ENCODE measurements around the gene DDX51.

Gene DDX51

GRCh38 chr12:132170094-132170636 lies 26.0 kb upstream of the DDX51 start:
- Histone ChIP-seq H3K4me2 (ENCODE audit: insufficient read depth, low read length, poor library complexity, severe bottlenecking) (no peak overlapping the region), H3K23ac (ENCODE audit: low read depth, low read length, poor library complexity) (no peak overlapping the region), H2BK12ac (ENCODE audit: low read length) (no peak overlapping the region), H3K18ac (ENCODE audit: low read length) (no peak overlapping the region), H3K9me3 (replicated peaks in 1 of 2; ENCODE audit: control insufficient read depth in 2 of 2, insufficient read depth in 1 of 2, low read depth in 1 of 2, low read length in 2 of 2) (no peaks in the 10 kb centered on the region), H3K36me3 (replicated peaks in 1 of 2; ENCODE audit: control insufficient read depth in 2 of 2, insufficient read depth in 2 of 2, low read length in 2 of 2) (no peaks in the 10 kb centered on the region), H4K8ac (ENCODE audit: low read depth, low read length) (no peak overlapping the region), H2AK5ac (ENCODE audit: low read depth, low read length) (no peak overlapping the region), H2BK5ac (ENCODE audit: low read length) (no peak overlapping the region), H3K79me1 (ENCODE audit: low read depth, low read length) (peaks cover 6% of the 10 kb centered on the region), H3K27ac (replicated peaks; ENCODE audit: low read length) (no peak overlapping the region), H3K9ac (ENCODE audit: low read depth, low read length, poor library complexity) (no peak overlapping the region), H3K4ac (ENCODE audit: low read length) (no peak overlapping the region), H2AFZ (ENCODE audit: low read length) (no peak overlapping the region), H2BK120ac (ENCODE audit: low read depth, low read length) (no peak overlapping the region), H4K91ac (ENCODE audit: low read depth, low read length, poor library complexity) (no peak overlapping the region), H2BK15ac (ENCODE audit: low read length) (peak overlapping the region; percentile 64), H3K4me3 (ENCODE audit: low read length in 2 of 2) (no peak overlapping the region), H3K4me1 (ENCODE audit: control insufficient read depth in 2 of 2, insufficient read depth in 1 of 2, low read depth in 1 of 2, low read length in 2 of 2) (no peaks in the 10 kb centered on the region), H3K14ac (ENCODE audit: low read length) (peak overlapping the region; percentile 96), H3K27me3 (ENCODE audit: control insufficient read depth in 3 of 3, insufficient read depth in 3 of 3, low read depth in 1 of 3, low read length in 3 of 3) (peaks cover 0 to 48% (median 0%) of the 10 kb centered on the region in 3 experiments)
- no peak for DNase-seq (ENCODE audit: low spot score)
- no CpG with 5 or more reads among the region's 16 CpGs for WGBS, 2 donors (ENCODE audit: extremely low coverage in 2 of 2, insufficient read length in 2 of 2, insufficient replicate concordance in 1 of 2)

- Histone ChIP-seq H3K27ac (replicated peaks; ENCODE audit: low read length) (no peak overlapping the region), H3K36me3 (replicated peaks in 1 of 2; ENCODE audit: control insufficient read depth in 2 of 2, insufficient read depth in 2 of 2, low read length in 2 of 2) (no peaks in the 10 kb centered on the region), H3K9me3 (replicated peaks in 1 of 2; ENCODE audit: control insufficient read depth in 2 of 2, insufficient read depth in 1 of 2, low read depth in 1 of 2, low read length in 2 of 2) (no peaks in the 10 kb centered on the region), H3K9ac (ENCODE audit: low read depth, low read length, poor library complexity) (no peak overlapping the region), H3K27me3 (ENCODE audit: control insufficient read depth in 3 of 3, insufficient read depth in 3 of 3, low read depth in 1 of 3, low read length in 3 of 3) (peaks cover 0 to 40% (median 0%) of the 10 kb centered on the region in 3 experiments), H3K18ac (ENCODE audit: low read length) (no peak overlapping the region), H3K4me3 (ENCODE audit: low read length in 2 of 2) (no peak overlapping the region), H3K4me1 (ENCODE audit: control insufficient read depth in 2 of 2, insufficient read depth in 1 of 2, low read depth in 1 of 2, low read length in 2 of 2) (no peaks in the 10 kb centered on the region), H2BK120ac (ENCODE audit: low read depth, low read length) (no peak overlapping the region), H3K79me1 (ENCODE audit: low read depth, low read length) (peaks cover 6% of the 10 kb centered on the region), H3K23ac (ENCODE audit: low read depth, low read length, poor library complexity) (no peak overlapping the region), H2BK5ac (ENCODE audit: low read length) (no peak overlapping the region), H2BK15ac (ENCODE audit: low read length) (no peak overlapping the region), H2AFZ (ENCODE audit: low read length) (no peak overlapping the region), H3K4me2 (ENCODE audit: insufficient read depth, low read length, poor library complexity, severe bottlenecking) (no peak overlapping the region), H2BK12ac (ENCODE audit: low read length) (no peak overlapping the region), H4K91ac (ENCODE audit: low read depth, low read length, poor library complexity) (no peak overlapping the region), H4K8ac (ENCODE audit: low read depth, low read length) (no peak overlapping the region), H3K4ac (ENCODE audit: low read length) (no peak overlapping the region), H3K14ac (ENCODE audit: low read length) (no peak overlapping the region), H2AK5ac (ENCODE audit: low read depth, low read length) (no peak overlapping the region)
- no CpG with 5 or more reads among the region's 17 CpGs for WGBS, 2 donors (ENCODE audit: extremely low coverage in 2 of 2, insufficient read length in 2 of 2, insufficient replicate concordance in 1 of 2)
- DNase-seq (ENCODE audit: low spot score), result no peak
Observed at GRCh38 chr12:132169376-132169775, 25.3 kb upstream of the DDX51 start.

GRCh38 chr12:132168311-132169031 lies 24.4 kb upstream of the DDX51 start:
- H3K18ac ChIP-seq (ENCODE audit: low read length), result peak overlapping the region; percentile 17
- no peaks in the 10 kb centered on the region for H3K4me1 ChIP-seq (ENCODE audit: control insufficient read depth in 2 of 2, insufficient read depth in 1 of 2, low read depth in 1 of 2, low read length in 2 of 2)
- H3K23ac ChIP-seq (ENCODE audit: low read depth, low read length, poor library complexity), result no peak overlapping the region
- no peak for DNase-seq (ENCODE audit: low spot score)
- no peak overlapping the region for H3K27ac ChIP-seq (replicated peaks; ENCODE audit: low read length)
- H2BK120ac ChIP-seq (ENCODE audit: low read depth, low read length), result no peak overlapping the region
- H2BK15ac ChIP-seq (ENCODE audit: low read length), result peak overlapping the region; percentile 17
- no peak overlapping the region for H3K14ac ChIP-seq (ENCODE audit: low read length)
- peaks cover 0 to 41% (median 0%) of the 10 kb centered on the region in 3 experiments for H3K27me3 ChIP-seq (ENCODE audit: control insufficient read depth in 3 of 3, insufficient read depth in 3 of 3, low read depth in 1 of 3, low read length in 3 of 3)
- no peak overlapping the region for H4K91ac ChIP-seq (ENCODE audit: low read depth, low read length, poor library complexity)
- peak overlapping the region; percentile 21 for H3K9ac ChIP-seq (ENCODE audit: low read depth, low read length, poor library complexity)
- peaks cover 3% of the 10 kb centered on the region for H3K79me1 ChIP-seq (ENCODE audit: low read depth, low read length)
- H4K8ac ChIP-seq (ENCODE audit: low read depth, low read length), result no peak overlapping the region
- no peak overlapping the region for H2BK5ac ChIP-seq (ENCODE audit: low read length)
- no peak overlapping the region for H2AFZ ChIP-seq (ENCODE audit: low read length)
- peak overlapping the region; percentile 81 for H2AK5ac ChIP-seq (ENCODE audit: low read depth, low read length)
- WGBS, 2 donors (ENCODE audit: extremely low coverage in 2 of 2, insufficient read length in 2 of 2, insufficient replicate concordance in 1 of 2), result no CpG with 5 or more reads among the region's 31 CpGs
- H3K4me3 ChIP-seq (ENCODE audit: low read length in 2 of 2), result no peak overlapping the region
- H3K4ac ChIP-seq (ENCODE audit: low read length), result no peak overlapping the region
- H3K4me2 ChIP-seq (ENCODE audit: insufficient read depth, low read length, poor library complexity, severe bottlenecking), result no peak overlapping the region
- H3K36me3 ChIP-seq (replicated peaks in 1 of 2; ENCODE audit: control insufficient read depth in 2 of 2, insufficient read depth in 2 of 2, low read length in 2 of 2), result no peaks in the 10 kb centered on the region
- H2BK12ac ChIP-seq (ENCODE audit: low read length), result no peak overlapping the region
- no peaks in the 10 kb centered on the region for H3K9me3 ChIP-seq (replicated peaks in 1 of 2; ENCODE audit: control insufficient read depth in 2 of 2, insufficient read depth in 1 of 2, low read depth in 1 of 2, low read length in 2 of 2)

- H3K9me3 ChIP-seq (replicated peaks in 1 of 2; ENCODE audit: control insufficient read depth in 2 of 2, insufficient read depth in 1 of 2, low read depth in 1 of 2, low read length in 2 of 2), result no peaks in the 10 kb centered on the region
- no peak overlapping the region for H2BK12ac ChIP-seq (ENCODE audit: low read length)
- no peak overlapping the region for H3K27ac ChIP-seq (replicated peaks; ENCODE audit: low read length)
- no peaks in the 10 kb centered on the region for H3K36me3 ChIP-seq (replicated peaks in 1 of 2; ENCODE audit: control insufficient read depth in 2 of 2, insufficient read depth in 2 of 2, low read length in 2 of 2)
- H3K27me3 ChIP-seq (ENCODE audit: control insufficient read depth in 3 of 3, insufficient read depth in 3 of 3, low read depth in 1 of 3, low read length in 3 of 3), result peaks cover 0 to 41% (median 0%) of the 10 kb centered on the region in 3 experiments
- no peak overlapping the region for H2BK5ac ChIP-seq (ENCODE audit: low read length)
- H3K4me2 ChIP-seq (ENCODE audit: insufficient read depth, low read length, poor library complexity, severe bottlenecking), result no peak overlapping the region
- peak overlapping the region; percentile 21 for H3K9ac ChIP-seq (ENCODE audit: low read depth, low read length, poor library complexity)
- H3K4ac ChIP-seq (ENCODE audit: low read length), result no peak overlapping the region
- peaks cover 3% of the 10 kb centered on the region for H3K79me1 ChIP-seq (ENCODE audit: low read depth, low read length)
- H3K4me1 ChIP-seq (ENCODE audit: control insufficient read depth in 2 of 2, insufficient read depth in 1 of 2, low read depth in 1 of 2, low read length in 2 of 2), result no peaks in the 10 kb centered on the region
- no peak overlapping the region for H3K4me3 ChIP-seq (ENCODE audit: low read length in 2 of 2)
- no peak overlapping the region for H2BK15ac ChIP-seq (ENCODE audit: low read length)
- WGBS, 2 donors (ENCODE audit: extremely low coverage in 2 of 2, insufficient read length in 2 of 2, insufficient replicate concordance in 1 of 2), result no CpG with 5 or more reads among the region's 30 CpGs
- peak overlapping the region; percentile 21 for H3K14ac ChIP-seq (ENCODE audit: low read length)
- H4K91ac ChIP-seq (ENCODE audit: low read depth, low read length, poor library complexity), result no peak overlapping the region
- peak overlapping the region; percentile 4 for H4K8ac ChIP-seq (ENCODE audit: low read depth, low read length)
- H2AK5ac ChIP-seq (ENCODE audit: low read depth, low read length), result peak overlapping the region; percentile 81
- no peak overlapping the region for H2BK120ac ChIP-seq (ENCODE audit: low read depth, low read length)
- no peak for DNase-seq (ENCODE audit: low spot score)
- H3K18ac ChIP-seq (ENCODE audit: low read length), result peak overlapping the region; percentile 76
- H3K23ac ChIP-seq (ENCODE audit: low read depth, low read length, poor library complexity), result no peak overlapping the region
- H2AFZ ChIP-seq (ENCODE audit: low read length), result no peak overlapping the region
Observed at GRCh38 chr12:132167611-132168310, 23.6 kb upstream of the DDX51 start.
